ENCODE data around the gene KCNQ2.

Gene KCNQ2

DNA sequence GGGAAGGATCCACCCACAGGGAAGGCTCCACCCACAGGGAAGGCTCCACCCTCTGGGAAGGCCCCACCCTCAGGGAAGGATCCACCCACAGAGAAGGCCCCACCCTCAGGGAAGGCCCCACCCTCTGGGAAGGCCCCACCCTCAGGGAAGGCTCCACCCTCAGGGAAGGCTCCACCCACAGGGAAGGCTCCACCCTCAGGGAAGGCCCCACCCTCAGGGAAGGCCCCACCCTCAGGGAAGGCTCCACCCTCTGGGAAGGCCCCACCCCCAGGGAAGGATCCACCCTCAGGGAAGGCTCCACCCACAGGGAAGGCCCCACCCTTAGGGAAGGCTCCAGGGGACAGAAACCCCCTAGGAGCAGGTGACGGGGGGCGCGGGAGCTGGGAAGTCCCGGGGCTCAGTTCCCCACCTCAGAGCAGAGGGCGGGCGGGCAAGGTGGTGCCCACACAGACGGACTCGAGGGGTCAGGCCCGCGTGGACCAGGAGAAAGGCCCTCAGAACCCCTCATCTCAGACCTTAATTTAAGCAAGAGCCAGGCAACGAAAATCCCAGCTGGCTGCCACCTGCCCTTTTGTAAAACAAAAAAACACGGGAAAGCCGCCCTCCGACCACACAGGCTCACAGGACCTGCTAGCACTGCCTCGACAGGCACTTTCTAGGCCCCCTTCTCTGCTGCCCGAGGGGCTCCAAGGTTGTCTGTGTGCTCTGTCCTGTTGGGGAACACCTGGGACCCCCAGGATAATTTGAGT lies 39.7 kb downstream of the KCNQ2 start:
- DNase-seq: no peak

DNA sequence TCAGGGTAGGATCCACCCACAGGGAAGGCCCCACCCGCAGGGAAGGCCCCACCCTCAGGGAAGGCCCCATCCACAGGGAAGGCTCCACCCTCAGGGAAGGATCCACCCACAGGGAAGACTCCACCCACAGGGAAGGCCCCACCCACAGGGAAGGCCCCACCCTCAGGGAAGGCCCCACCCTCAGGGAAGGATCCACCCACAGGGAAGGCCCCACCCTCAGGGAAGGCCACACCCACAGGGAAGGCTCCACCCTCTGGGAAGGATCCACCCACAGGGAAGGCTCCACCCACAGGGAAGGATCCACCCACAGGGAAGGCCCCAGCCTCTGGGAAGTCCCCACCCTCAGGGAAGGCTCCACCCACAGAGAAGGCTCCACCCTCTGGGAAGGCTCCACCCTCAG lies 40.5 kb downstream of the KCNQ2 start:
- DNase-seq: no peak

DNA sequence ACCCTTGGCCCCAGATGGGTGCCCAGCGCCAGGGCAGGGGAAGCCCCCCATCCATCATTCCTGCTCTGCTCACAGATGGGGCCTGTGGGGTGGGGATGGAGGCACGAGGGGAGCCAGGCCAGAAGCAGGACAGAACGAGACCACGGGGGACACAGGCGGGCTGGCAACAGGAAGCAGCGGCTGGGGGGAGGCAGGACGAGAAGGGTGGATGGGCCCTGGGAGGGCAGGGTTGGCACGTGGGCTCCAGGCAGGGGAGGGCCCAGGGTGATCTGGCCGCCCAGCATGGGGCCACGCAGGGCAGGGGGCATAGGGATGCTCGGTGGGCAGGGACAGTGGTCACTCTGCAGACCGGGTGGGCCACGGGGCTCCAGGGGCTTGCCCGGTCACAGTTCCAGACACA lies 41.6 kb downstream of the KCNQ2 start:
- DNase-seq: no peak

DNA sequence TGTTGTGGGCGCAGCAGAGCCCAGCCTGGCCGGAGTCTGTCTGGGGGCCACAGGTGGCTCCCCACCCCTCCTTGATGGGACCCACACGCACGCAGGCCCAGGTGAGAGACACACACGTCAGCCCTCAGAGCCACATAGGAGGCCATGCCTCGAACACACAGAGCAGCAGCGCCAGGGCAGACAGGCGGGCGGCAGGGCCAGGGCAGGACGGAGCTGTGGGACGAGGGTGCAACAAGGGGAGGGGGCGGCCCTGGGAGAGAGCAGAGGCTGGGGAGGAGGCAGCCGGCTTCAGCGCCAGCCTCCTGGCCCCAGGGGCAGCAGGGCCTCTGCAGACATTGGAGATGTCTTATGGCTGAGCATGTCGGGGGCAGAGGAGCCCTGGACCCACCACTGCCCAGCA lies 42.5 kb downstream of the KCNQ2 start:
- no peak for DNase-seq

DNA sequence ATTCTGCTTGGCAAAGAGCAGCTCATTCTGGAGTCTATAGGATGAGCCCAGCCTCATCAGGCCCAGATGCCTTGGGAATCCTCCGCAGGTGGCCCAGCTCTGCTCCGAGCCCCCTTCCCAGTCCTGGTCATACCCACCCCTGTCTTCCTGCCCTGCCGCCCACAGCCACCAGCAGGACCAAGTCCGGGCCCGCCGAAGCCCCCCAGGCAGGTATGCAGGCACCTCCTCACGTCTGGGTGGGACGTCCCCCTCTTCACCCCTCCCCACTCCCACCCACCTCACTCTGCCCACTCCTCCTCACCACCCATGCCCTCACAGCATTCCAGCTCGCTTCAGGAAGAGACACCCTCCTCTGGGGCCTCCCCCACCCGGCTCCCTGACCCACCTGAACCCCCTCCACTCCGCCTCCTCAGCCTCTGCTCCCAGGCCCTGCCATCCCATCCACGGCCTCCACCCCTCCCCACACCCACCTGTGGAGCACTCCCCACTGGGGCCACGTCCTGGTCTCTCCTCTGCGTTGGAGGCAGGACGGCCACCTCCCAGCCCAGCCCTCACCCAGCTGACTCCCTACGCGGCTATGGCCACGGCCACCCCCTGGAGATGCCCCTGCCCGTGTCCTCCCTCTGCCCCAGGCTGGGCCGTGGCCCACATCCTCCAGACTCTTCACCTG lies 43.4 kb downstream of the KCNQ2 start:
- DNase-seq: no peak

DNA sequence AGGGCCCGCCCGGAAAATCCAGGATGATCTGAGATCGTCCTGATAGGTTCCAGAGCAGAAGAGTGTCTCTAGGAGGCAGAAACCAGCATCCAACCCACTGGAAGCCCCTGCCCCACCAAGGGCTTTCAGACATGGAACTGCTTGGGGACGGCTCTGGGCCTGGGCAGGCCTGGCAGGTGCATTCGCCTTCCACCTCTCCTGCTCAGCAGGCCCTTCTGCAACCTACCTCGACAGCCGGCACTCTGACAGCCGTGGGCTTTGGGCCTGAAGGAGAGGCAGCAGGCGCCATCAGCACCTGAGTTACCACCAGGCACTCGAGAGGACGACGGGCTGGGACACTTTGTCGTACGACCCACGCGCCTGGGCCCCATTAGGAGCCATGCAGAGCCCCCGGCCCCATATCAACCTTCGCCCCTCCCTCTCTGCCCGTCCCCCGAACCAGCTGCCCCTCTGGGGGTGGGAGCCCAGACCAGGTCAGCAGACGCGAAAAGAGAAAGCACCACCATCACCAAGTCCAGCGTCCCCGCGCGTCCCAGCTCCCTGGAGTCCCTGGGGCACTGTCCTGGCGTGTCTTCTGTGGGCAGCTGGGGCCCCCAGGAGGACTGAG lies 44.6 kb downstream of the KCNQ2 start:
- DNase-seq: no peak

DNA sequence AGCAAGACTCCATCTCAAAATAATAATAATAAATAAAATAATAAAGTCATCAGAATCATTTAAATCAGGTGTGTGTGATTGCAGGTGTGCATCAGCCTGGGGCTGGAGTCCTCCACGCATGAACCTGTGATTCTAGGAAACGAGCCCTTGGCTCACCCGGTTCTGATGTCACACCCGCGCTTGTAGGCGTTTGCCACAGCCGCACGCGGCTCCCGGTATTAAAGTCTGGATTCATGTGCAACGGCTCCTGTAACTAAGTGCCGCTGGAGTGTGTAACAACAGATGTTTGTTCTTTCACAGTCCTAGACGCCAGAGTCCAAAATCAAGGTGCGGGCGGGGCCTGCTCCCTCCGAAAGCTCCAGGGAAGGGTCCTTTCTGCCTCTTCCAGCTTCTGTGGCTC lies 45.2 kb downstream of the KCNQ2 start:
- DNase-seq: no peak

DNA sequence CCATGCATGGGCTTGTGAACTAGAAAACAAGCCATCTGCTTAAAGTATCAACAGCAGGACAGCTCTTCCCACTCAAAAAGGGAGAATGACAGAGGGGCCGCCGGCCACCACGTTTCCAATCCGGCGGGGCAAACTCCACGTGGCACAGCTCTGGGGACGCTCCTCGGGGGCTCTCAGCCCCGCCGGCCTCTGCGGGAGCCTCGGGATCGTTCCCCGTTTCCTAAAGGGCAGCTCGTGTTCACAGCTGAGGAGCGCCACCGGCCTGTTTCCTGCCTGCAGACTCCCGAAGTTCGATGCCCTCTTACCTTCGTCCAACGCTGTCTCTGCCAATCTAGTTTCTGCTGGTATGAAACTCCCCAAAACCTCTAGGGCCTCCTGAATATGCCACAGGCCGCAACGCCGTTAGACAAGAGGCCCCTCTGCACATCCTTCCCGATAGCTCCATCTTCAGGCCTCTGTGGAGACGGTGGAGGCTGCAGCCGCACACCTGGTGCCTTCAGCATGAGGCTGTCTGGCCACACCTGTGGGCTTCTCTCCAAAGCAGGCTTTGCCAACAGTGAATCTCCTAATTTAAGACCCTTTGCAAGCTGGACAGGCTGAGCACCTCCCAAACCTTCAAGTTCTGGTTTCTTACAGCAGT lies 46.5 kb downstream of the KCNQ2 start:
- no peak for DNase-seq

DNA sequence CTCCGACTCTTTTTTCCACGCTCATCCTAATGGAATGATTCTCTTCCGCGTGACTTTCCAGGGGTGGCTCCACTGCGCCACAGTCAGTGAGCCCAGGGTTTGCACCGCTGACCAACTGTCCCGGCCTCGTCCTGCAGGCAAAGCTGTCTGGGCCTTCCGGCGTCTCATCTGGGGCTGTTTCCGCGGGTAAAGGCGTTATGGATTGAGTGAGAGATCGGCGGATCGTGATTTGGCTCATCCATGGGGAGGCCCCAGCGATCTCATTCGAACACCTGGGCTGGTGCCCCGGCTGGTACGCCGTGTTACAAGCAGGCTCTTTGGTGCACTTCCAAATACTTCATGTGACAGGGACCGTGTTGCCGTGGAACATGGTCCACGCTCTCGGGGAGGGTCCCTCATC lies 47.8 kb downstream of the KCNQ2 start:
- no peak for DNase-seq

DNA sequence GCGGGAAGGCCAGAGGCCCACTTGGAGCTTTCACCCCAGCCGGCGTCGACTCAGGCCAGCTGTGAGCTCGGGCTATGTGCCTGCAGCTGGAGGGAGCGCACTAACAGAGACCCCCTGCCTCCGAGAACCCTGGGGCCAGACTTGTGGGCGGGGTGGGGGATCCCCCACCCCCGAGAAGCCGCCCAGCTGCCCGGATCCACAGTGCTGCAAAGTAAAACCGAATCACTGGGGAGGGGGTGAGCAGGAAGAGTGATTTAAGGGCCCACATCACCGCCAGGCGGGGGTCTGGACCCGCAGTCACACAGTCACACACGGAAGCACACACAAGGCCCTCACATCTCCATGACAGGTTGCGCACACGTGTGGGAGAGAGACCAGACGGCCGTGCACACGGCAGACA lies 48.7 kb downstream of the KCNQ2 start:
- no peak for DNase-seq

DNA sequence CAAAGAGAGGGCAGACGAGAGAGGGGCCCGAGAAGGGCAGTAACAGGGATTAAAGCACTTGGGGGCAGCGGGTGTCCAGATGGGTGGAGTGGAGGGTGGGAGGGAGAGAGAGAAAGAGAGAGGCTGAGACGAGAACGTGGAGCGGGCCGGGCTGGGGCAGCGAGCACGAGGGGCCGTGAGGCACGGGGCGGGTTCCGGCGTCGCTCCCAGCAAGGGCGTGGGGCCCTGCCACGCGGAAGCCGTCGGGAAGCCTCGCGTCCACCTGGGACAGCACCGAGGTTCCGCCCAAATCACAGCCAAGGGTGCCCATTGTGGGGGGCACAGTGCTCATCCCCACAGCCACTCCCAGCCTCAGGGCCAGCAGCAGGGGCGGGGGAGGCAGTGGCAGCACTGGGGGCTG lies 49.8 kb downstream of the KCNQ2 start:
- no peak for DNase-seq

DNA sequence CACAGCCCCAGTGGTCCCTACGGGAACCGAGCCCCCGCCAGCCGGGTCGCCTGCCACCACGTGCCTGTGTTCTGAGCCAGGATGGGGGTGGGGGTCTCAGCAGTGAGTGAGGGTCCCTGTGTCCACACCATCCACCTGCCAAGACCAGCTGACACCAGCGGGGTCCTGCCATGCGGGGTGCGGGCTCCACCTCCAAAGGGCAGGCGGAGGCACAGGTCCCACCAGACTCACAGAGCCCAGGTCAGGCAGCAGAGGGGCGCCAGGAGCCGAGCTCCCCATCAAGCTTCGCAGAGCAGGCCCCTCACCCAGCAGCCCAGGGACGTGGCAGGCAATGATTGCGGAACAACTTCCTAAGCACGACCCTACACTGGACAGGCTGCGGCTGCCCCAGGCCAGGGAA lies 50.5 kb downstream of the KCNQ2 start:
- no peak for DNase-seq

DNA sequence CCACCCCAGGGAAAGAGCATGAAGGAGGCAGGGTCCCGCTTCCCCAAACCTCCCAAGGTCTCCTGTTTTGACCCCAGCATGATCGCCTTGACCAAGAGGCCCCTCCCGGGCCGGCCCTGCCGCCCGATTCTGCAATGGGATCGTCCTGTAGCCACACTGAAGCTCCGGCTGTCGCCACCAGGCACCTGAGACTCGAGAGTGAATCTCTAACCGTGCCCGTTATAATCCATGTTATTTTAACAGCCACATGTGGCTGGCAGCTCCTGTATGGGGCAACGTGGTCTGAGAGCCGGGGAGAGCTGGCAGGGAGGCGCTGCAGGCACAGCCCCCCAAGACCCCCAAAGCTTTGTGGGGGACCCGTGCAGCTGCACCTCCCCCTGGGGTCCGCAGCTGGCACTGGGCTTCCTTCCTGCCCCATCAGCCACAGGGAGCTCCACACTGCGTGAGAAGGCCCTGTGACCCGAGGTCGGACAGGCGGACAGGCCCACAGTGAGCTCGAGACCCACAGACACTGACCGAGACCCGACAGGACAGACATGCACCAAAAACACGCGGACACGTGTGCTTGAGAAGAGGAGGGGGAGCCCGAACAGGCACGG lies 51.3 kb downstream of the KCNQ2 start:
- DNase-seq: no peak

DNA sequence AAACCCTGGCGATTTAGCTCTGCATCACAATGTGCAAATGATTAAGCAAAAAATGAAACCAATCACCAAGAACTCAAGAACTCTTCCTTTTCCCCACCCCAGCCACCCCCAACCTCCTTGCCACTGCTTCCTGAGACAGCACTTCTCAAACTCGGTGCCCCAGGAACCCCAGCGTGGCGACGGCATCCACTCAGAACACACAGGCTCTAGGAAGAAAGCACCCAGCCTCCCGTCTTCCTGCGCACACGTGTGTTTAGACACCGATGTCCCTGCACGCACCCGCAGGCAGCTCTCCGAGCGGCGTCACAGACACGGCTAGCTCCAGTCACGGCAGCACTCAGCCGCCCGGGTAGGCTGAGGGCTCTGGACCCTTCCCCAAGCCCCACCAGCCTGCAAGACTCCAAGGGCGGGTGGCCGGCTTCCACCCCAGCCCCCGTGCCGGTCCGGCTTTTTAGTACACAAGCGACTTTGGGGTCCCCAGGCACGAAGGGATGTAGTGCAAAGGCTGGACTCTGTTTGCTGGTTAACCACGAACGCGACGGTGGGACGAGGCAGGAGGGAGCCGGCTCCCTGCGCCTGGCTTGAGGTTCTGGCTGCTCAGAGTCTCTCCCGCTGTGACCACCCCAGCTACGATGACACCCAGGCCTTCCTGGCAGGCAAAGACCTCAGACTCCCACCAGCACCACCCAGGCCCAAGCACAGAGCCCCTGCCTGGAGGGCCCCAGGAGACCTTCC lies 51.9 kb downstream of the KCNQ2 start:
- no peak for DNase-seq

DNA sequence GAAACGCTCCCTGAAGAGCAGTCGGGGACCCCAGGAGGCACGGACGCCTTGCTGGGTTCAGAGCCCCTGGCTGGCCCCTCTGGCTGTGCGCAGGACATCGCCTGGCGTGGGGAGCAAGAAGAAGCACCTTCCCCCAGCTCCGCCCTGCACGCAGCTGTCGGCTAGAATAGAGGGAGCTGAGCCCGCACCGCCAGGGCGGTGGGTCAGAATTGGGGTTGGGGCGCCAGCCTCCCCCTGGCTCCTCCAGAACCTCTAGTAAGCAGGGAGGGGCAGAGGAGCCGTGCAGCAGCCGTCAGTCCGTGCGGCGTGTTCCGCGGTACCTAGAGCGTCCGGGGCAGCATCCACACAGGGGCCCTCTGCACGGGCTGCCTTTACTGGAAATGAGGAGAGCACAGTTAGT lies 53.2 kb downstream of the KCNQ2 start:
- DNase-seq: no peak

DNA sequence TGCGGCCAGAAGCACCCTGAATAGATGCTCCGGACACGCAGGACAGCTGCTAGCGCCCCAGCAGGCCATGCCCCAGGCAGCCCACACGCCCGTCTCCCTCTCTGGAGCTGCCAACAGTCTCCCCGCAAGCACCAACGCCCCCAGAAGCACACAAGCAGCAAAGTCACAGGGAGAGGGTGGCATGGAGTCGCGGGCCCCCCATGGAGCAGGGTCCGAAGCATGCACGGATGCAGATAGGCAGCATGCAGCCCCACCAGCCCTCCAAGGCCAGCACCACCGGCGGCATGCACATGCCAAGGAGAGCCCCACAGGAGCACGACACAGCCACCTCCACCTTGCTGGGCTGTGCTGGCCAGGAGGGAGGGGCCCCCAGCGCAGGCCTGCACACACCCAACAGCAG lies 53.8 kb downstream of the KCNQ2 start:
- DNase-seq: no peak

DNA sequence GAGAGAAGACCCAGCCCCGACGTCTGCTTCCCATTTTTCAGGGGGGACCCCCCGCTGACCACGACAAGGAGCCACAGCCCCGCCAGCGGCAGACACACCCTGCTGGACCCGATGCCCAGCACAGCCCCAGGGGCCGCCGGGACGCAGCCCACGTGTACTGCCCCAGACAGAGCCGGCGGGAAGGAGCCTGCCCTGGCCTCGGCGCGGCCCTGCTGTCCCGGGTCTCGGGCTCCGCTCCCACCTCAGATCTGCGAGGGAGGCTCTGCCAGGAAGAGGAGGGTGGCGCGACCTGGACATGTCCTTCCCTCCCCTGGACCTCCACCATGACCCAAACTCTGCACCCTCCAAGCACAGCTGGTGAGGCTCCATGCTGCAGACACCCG lies 54.7 kb downstream of the KCNQ2 start:
- DNase-seq: no peak

DNA sequence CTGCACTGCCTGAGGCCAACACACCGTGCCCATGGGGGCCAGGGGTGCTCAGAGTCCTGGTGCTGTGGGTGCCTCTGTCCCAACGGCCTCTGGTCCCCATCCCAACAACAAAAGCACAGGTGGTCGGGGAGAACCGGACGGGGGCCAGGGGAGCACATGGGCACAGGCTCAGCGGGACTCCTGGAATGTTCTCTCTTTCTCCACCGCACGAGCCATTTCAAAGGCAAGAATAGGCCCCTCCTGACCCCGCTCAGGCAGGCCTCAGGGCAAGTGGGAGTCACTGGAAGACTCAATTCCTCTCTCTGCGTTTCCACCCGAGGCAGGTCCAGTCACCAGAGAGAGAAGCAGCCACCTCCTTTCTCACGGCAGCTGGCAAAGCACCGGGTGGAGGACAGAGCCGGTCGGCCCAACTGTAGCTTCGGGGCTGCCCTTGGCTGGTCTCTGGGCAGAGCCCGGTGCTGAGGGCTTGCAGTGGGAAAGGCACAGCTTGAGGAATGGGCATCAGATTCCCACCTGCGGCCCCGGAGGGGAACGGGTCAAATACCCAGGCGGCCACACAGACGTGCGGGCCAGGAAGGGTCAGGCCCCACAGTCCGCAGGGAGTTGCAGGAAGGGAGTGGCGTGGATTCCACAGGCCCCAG lies 55.2 kb downstream of the KCNQ2 start:
- no peak for DNase-seq

DNA sequence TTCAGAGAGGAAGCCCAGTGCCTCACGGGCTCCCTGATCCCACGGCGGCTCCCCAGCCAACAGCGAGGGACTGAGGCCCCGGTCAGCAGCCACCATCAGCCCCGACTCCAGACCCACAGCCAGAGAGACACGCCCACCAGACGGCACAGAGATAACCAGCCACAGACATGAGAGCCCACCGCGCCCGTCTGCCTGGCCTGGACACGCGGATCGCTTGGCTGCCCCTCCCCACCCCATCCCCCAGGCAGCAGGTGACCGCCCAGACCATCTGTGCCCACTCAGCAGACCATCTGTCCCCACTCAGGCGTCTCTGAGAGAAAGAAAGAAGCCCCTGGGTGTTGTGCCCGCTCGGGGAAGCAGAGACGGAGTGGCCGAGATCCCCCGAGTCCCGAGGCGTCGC lies 55.8 kb downstream of the KCNQ2 start:
- DNase-seq: no peak

DNA sequence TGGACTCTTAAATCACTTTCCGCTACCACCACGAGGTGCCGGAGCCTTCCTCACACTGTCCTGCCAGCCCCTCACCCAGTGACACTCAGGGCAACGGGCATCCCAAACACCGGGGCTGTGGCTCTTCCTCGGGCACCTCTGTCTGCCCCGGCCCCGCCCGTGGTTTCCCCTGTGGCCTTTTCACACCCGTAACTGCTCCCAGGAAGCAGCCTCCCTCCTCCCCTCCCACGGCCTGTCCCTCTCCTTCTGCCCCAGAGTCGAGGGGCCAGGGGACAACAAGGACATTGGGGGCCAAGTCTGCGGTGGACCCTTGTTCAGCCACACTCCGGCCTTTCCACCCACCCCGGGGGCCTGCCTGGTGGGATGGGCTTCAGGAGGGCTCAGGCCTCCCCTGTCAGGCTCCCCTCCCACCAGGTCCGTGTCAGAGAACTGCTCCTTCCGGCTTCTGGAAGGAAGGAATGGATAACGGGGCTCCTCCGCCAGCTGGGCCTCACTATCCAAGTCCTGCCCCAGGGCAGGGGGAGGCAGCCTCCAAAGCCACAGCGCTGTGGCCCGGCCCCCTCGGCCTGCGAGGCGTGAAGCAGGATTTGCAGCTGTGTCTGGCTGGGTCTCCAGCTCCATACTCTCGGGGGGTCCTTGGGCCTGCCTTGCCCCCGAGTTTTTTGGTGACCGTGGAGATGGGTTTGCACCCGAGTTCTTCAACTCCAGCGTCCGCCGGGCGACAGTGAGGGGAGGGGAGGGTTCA lies 56.6 kb downstream of the KCNQ2 start:
- no peak for DNase-seq

DNA sequence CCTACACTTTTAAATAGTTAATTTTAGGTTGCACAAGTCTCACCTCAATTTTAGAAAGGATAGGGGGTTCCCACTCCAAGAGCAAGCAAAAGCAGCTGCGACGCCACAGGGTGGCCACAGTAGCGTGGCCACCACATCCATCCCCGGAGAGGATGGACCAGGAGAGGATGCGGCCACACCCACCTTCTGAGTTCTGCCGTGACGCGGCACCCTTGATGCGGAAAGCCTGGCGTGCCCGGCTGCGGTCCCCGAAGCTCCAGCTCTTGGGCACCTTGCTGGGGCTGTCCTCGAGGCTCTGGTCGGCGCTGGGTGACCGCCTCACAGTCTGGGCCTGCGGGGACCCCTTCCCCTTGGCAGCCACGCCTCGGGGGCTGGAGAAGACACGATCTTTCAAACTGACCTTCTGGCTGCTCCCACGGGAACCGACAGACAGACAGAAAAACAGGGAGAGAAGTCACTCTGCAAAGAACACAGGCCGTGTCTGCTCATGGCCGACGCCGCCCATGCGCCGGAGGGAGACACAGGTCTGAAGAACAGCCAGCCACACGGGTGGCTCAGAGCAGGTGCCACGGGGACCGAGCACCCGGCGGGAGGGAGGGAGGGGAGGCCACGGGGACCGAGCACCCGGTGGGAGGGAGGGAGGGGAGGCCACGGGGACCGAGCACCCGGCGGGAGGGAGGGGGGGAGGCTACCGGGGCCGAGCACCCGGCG lies 57.6 kb downstream of the KCNQ2 start:
- no peak for DNase-seq

Data from stimulated activated naive CD4-positive, alpha-beta T cell (primary cell).